ENCODE data around the gene XG.
"Not testable (repeated sequence)": the region's sequence is repeated elsewhere in the genome, so short reads cannot be mapped to it uniquely, and the experiment has no call there.

The XG gene

GRCh38 chrX:2781698-2782097, 29.9 kb downstream of the XG start:
- no peak for DNase-seq

- no peak for DNase-seq
Observed at GRCh38 chrX:2782171-2782570, 30.3 kb downstream of the XG start.

GRCh38 chrX:2782778-2783177, 30.9 kb downstream of the XG start:
- no peak for DNase-seq

- no peak for DNase-seq
Observed at GRCh38 chrX:2784026-2784425, 32.2 kb downstream of the XG start.

- no peak for DNase-seq
Observed at GRCh38 chrX:2785538-2785937, 33.7 kb downstream of the XG start.

GRCh38 chrX:2788980-2789379, 37.1 kb downstream of the XG start:
- DNase-seq, result no peak

GRCh38 chrX:2789569-2789968, 37.7 kb downstream of the XG start:
- no peak for DNase-seq

- DNase-seq, result no peak
Observed at GRCh38 chrX:2793752-2794151, 41.9 kb downstream of the XG start.

- DNase-seq, result no peak
Observed at GRCh38 chrX:2794336-2794735, 42.5 kb downstream of the XG start.

- peak; percentile 3 for DNase-seq
Observed at GRCh38 chrX:2796808-2797207, 45.0 kb downstream of the XG start.

- no peak for DNase-seq
Observed at GRCh38 chrX:2799369-2799768, 47.5 kb downstream of the XG start.

GRCh38 chrX:2799980-2800379, 48.1 kb downstream of the XG start:
- not testable (repeated sequence) for DNase-seq

GRCh38 chrX:2801223-2801622, 49.4 kb downstream of the XG start:
- DNase-seq, result no peak

- not testable (repeated sequence) for DNase-seq
Observed at GRCh38 chrX:2802376-2803090, 50.7 kb downstream of the XG start.

GRCh38 chrX:2803486-2803885, 51.6 kb downstream of the XG start:
- DNase-seq, result not testable (repeated sequence)

- DNase-seq, result not testable (repeated sequence)
Observed at GRCh38 chrX:2804106-2804843, 52.4 kb downstream of the XG start.

- DNase-seq, result not testable (repeated sequence)
Observed at GRCh38 chrX:2804858-2805257, 53.0 kb downstream of the XG start.

GRCh38 chrX:2811271-2811670, 59.4 kb downstream of the XG start:
- no peak for DNase-seq

- DNase-seq, result peak; percentile 69
Observed at GRCh38 chrX:2812161-2812907, 60.5 kb downstream of the XG start.

GRCh38 chrX:2817036-2817435, 65.2 kb downstream of the XG start:
- no peak for DNase-seq

- DNase-seq, result no peak
Observed at GRCh38 chrX:2819345-2820135, 67.7 kb downstream of the XG start.

GRCh38 chrX:2820136-2820771, 68.4 kb downstream of the XG start:
- no peak for DNase-seq

All from CD4-positive, alpha-beta T cell treated with Interleukin-6 for 4 hours (primary cell).